ENCODE measurements around the gene PRKCE.

Gene PRKCE

DNA sequence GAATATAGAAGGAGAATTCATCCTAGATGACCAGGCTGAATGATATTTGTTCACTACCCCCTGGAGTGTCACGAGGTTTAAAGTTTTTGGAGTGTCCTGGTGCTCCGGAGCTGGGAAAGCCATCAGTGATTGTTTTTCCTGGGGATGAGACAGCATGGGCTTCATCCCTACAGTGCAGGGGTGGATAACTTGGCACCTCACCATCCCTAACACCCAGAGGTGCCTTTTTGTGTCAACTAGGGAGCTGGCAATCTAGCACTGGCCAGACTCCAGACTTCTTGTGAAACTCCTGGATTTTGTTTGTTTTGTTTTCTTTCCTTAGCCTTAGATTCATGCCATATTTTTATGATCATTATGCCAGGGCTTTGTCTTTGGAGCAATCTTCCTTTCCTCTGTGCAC is 164.8 kb downstream of the PRKCE start:
- DNase-seq: no peak

GRCh38 chr2:45818591-45818990 is 167.1 kb downstream of the PRKCE start:
- no peak for DNase-seq

DNA sequence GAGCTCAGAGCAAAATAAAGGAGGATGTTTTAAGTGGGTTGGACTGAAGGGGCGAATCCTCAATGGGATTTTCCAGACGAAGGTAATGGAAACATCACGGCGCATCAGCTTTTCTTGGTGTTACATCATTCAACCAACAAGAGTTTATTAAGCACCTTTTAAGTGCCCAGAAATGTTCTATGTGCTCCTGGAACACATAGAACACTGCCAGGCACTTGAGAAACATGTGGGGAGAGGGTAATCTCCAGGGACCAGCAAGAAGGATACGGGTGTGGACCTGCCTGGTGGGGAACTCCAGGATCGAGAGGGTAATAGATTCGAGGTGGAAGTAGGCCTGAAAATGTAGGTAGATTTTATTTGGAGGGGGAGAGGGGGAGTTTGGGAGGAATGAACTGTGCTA is 168.6 kb downstream of the PRKCE start:
- DNase-seq: no peak

DNA sequence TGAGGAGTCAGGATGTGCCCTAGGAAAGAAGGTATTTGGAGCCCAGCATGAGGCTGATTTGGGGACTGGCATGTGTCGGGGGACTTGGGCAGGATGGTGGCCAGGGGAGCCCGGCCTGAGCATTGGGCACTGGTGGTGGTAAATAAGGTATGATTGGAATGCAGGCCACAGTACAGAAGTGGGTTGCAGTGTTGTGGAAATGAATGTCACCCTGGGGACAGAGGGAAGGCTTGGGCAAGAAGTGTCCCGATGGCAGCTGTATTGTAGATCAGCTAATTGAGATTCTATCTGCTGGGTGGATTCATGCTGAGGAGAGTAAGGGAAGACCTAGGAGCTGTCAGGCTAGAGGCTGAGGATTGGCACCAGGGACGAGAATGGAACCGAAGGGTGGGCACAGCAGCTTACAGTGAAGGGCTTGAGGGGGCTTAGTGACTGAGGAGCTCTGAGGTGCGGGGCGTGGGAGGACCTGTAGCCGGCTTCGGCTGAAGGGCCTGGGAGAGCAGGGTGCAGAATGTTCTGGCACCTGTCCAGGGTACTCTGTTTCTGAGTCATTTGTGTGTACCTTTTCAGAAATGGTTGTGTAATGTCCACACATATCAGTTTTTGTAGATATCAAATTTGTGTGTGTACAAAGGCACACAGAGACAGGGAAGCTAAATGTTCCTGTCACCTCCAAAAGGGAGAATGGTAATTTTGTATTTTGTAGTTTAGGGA is 170.2 kb downstream of the PRKCE start:
- peak; percentile 67 for DNase-seq

- DNase-seq: no peak
These were observed 170.8 kb downstream of the PRKCE start for GRCh38 chr2:45822272-45822630.

DNA sequence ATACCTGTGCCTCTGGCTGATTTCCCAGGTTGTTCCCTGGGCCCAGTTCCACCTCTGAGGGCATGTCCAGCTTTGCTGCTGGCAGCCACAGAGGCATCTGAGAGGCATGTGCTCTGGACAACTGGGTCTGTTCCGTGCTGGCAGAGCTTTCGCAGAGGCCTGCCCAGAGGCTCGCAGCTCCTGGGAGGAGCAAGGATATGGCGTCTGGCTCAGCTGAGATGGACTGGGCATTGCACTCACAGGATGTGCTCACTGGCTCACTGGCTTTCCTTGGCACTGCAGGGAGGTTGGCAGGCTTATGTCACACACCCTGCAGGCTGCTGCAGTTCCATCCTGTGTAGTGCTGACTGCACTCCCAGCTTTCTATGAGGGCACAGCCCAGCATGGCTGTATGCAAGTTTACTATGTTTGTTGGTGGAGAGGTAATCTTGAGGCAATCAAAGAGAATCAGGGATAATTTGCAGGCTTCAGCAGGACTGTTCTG is 172.3 kb downstream of the PRKCE start:
- no peak for DNase-seq

DNA sequence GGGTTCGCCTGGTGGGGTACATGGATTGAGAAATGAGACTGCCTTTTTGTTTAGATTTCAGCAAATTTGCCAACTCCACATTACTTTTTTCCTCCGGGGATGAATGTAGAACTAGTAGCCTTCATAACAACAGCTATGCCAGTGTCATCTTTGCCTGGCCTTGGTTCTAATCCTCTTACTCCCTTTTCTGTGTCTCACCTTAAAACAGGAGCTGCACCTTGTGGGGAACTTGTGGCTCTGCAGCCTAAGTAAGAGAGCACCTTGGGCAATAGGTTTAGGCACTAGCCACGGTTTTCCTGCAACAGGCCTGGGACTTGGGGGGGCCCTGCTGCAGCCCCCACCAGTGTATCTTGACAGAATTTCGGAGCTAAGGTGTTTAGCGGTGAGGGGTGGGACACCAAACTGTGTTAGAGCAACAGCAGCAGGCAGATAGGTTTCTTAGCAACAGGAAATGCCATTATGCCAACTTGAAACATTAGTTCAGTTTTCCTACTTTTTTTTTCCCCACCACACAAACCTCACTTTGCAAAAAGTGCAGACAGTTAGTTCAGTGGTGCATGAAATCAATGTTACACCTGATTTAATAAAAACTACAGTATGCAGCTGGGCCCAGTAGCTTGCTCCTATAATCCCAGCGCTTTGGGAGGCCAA is 173.7 kb downstream of the PRKCE start:
- no peak for DNase-seq

DNA sequence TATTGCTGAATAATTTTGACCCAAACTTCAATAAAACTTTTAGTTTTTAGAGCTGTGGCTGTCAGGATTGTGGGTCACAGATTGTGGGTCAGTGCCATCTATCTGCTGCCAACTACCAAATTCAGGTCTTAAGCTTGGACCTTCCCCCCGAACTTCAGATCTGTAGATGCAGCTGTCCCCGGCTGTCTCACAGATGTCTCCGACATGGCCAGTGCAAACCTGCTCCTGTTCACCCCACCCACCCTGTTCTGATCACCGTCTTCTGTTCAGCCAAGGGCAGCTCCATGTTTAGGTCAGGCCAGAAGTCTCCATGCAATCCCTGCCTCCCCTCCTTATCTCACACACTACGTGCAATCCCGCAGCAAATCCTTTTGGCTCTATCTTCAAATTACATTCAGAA is 175.0 kb downstream of the PRKCE start:
- DNase-seq: no peak

- no peak for DNase-seq
These were observed 175.6 kb downstream of the PRKCE start for GRCh38 chr2:45826884-45827635.

- DNase-seq: no peak
These were observed 178.8 kb downstream of the PRKCE start for GRCh38 chr2:45830322-45830721.

DNA sequence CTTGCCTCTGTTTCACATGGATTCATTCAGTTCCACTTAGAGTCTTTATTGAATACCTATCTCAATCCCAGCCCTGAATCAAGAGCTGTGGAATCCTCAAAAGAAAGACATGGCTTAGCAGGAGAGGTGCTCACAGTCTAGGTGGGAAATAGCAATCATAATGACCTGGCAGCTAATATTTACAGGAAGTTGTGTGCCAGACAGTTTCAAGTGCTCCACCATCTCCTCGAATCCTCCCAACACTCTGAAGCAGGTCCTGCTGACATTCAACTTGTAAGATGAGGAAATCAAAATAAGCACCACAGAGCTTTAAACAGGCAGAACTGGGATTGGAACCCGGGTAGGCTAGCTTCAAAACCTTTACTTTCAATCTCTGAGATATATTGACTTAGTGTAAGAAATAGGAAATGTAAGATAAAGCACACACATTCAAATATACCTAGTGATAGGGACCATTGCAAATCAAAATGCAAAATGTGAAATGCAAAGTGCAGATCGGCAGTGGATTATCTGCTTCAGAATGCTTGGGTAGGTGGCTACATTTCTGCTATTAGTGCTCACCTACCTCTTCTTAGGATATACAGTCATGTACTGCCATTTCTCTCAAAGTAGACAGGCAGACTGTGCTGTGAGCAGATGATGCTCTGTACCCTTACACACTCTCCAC is 182.0 kb downstream of the PRKCE start:
- no peak for DNase-seq

- DNase-seq: no peak
These were observed 182.5 kb downstream of the PRKCE start for GRCh38 chr2:45833968-45834344.

DNA sequence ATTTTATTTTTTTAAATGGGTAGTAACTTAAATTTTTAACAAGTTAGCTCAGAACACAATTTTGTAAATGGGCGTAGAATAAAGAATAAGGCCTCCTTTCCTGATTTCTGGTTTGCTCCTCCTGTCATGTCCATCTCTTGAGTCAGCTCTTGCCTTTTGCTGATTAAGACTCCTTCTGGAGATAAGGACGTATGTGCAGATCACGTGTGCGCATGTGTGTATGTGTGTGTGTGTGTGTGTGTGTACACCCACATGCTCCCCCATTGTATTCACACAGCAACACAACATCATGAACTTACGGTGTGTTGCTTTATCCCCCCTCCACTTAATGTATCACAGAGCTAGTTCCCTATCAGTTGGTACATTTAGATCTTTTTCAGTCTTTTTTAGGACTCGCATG is 182.9 kb downstream of the PRKCE start:
- no peak for DNase-seq

DNA sequence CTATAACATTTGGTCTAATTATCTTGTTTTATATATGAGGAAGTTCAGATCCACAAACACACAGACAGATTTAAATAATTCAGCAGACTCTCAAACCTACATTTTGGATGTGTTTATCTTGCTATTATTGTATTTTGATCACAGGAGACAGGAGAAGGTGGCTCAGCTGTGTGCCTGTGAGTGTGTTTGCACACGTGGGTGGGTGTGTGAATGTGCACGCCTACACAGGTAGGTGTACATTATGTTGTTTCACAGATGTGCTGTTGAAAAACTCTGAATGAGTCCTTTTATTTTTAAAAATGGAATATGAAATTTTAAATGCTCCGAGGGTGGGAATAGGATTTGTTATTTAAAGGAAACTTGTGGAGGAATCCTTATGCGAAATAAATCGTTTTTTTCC is 183.4 kb downstream of the PRKCE start:
- DNase-seq: no peak

- no peak for DNase-seq
These were observed 184.8 kb downstream of the PRKCE start for GRCh38 chr2:45836316-45836715.

DNA sequence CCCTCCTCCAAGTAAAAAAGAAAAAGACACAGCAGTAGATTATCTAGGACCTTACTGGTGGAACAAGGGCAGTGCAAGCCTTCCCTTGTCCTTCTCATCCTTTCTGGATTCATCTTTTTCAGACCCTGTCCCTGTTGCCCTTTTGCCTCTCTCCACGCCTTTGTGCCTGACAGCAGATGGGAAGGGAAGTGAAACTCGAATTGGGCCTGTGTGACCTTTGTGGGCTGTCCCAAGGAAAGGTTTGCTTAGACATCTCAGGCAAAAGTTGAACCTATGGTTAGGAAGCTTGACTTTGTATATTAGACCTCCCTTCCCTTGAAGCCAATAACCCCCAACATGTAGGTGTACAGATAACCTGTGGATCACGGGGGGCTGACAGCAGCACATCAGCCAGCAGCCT is 185.3 kb downstream of the PRKCE start:
- no peak for DNase-seq

GRCh38 chr2:45837812-45838341 is 186.4 kb downstream of the PRKCE start:
- no peak for DNase-seq

DNA sequence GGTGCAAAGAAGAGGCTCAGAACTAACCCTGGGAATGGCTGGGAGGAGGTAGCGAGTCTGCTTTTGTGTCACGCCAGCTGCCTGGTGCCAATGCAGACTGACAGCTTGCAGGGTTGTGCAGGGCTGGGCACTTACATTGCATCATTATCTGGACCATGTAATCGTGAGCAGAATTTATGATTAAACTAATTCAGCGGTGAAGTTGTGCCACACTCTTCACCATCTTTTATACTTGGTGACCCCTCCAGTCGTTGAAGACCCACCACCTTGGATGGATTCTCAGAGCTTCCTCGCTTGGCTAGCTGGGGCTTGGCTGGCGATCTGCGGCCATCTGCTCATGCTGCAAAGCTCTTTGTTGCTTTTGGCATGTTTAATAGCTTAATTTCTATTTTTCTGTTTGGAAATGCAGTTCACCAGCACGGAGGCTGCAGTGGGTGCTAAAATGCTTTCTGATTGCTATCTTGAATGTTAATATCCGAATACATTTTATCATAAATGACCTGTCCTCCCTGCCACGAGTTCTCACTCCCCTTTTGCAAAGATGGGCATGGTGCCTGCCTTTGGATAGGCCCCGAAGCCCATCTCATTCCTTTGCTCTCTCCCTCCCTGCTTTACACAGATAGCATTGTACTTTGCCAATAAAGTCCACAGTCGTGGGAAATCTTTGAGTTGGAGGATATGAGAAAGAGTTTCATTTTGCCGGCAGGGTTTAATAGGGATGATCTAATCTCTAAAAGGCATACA is 188.2 kb downstream of the PRKCE start:
- DNase-seq: no peak

- DNase-seq: no peak
These were observed 189.0 kb downstream of the PRKCE start for GRCh38 chr2:45840481-45840880.

DNA sequence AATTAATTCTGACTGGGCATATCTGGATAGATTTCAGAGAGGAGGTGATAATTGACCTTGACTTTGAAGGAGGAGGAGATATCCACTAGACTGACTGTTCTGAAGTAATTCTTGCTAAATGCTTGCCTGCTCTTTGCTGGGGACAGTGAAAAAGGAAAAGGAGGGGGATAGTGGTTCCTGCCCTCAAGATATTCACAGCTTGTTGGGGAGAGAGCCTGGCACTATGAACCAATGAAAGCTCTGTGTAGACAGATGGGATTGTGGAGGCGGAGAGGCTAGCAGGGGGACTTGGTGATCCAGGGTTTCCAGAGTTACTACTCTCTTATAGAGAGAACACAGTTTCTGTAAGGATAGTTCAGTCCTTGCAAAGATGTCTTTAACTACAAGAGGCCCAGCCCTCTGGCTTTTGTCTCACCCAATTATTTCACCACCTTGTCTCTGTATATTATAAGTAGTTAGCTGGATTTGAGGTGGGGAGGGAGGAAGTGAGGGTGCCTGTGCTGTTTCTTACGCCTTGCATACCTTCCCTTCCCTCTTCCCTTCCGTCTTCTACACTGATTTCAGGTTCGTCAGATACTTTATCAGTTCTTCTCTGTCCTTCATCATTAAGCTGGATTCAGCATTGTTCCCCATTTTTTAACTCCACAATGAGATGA is 190.4 kb downstream of the PRKCE start:
- DNase-seq: no peak

- DNase-seq: no peak
These were observed 191.7 kb downstream of the PRKCE start for GRCh38 chr2:45843136-45843535.

Data from NCI-H226 (cell line).